ENCODE measurements around the gene AOPEP. TPM values are rescaled to one million over a fixed set of nuclear protein-coding genes. Genes with fewer than 3 reads are reported as not detected.
"Not testable (repeated sequence)": the region's sequence is repeated elsewhere in the genome, so short reads cannot be mapped to it uniquely, and the experiment has no call there.

Gene AOPEP
- total RNA-seq, 5 donors from 2014 or later (not counting 1 experiment from before 2014, with no cell fraction given) = 10.4 to 14.8 (median 11.3) TPM

- H3K4me1 ChIP-seq (ENCODE audit: control insufficient read depth in 1 of 2, extremely low read depth in 1 of 2, insufficient read depth in 2 of 2, low read length in 2 of 2) = peaks cover 0 to 3% of the 10 kb centered on the region in 2 experiments
- no peak for DNase-seq
- no peak for ATAC-seq (replicated peaks in 1 of 4)
- Mint-ChIP-seq H3K4me1 (peaks cover 9 to 27% (median 24%) of the 10 kb centered on the region in 3 donors), H3K27ac (no peak overlapping the region), H3K36me3 (peaks cover 25% of the 10 kb centered on the region), H3K9me3 (peaks cover 4 to 17% (median 16%) of the 10 kb centered on the region in 3 donors), H3K4me3 (no peak overlapping the region), H3K27me3 (no peaks in the 10 kb centered on the region)
- POLR2A ChIA-PET = interaction anchor here (0.6 kb wide), 2 partner anchors 9 to 23 kb away, joined by 3 read pairs; no protein-coding TSS in a partner anchor
- no peaks in the 10 kb centered on the region for H3K36me3 ChIP-seq (ENCODE audit: control insufficient read depth in 2 of 2, extremely low read depth in 1 of 2, insufficient read depth in 1 of 2, low read length in 1 of 2)
- 94% methylated on average over 4 of the region's 4 CpGs for WGBS (ENCODE audit: insufficient coverage)
- CTCF ChIA-PET = no interaction called here
- no peaks in the 10 kb centered on the region for H3K27me3 ChIP-seq (replicated peaks in 1 of 2; ENCODE audit: control insufficient read depth in 2 of 2, extremely low read depth in 1 of 2, insufficient read depth in 2 of 2, low read length in 1 of 2)
- H3K4me3 ChIP-seq (ENCODE audit: control insufficient read depth in 1 of 2, extremely low read depth in 1 of 2, low read length in 1 of 2) = no peak overlapping the region
- no peak overlapping the region for H3K27ac ChIP-seq (ENCODE audit: low read length)
- no peaks in the 10 kb centered on the region for H3K9me3 ChIP-seq
Observed at GRCh38 chr9:94843134-94843533, 116.6 kb downstream of the AOPEP start.

GRCh38 chr9:94846739-94847138 is 120.2 kb downstream of the AOPEP start:
- Mint-ChIP-seq H3K27ac (no peak overlapping the region), H3K9me3 (no peaks in the 10 kb centered on the region), H3K4me1 (peaks cover 9 to 24% (median 18%) of the 10 kb centered on the region in 3 donors), H3K27me3 (no peaks in the 10 kb centered on the region), H3K4me3 (no peak overlapping the region), H3K36me3 (peaks cover 21% of the 10 kb centered on the region)
- CTCF ChIA-PET = interaction anchor here in 1 of 2 donors (0.7 kb wide), 1 partner anchor 23 kb away, joined by 5 read pairs; no protein-coding TSS in a partner anchor
- H3K4me1 ChIP-seq (ENCODE audit: control insufficient read depth in 1 of 2, extremely low read depth in 1 of 2, insufficient read depth in 2 of 2, low read length in 2 of 2) = no peaks in the 10 kb centered on the region
- 97% methylated on average over 3 of the region's 3 CpGs for WGBS (ENCODE audit: insufficient coverage)
- POLR2A ChIA-PET = interaction anchor here in 1 of 2 donors (0.6 kb wide), 1 partner anchor 1385 kb away, joined by 4 read pairs; no protein-coding TSS in a partner anchor
- no peak overlapping the region for H3K27ac ChIP-seq (ENCODE audit: low read length)
- H3K36me3 ChIP-seq (ENCODE audit: control insufficient read depth in 2 of 2, extremely low read depth in 1 of 2, insufficient read depth in 1 of 2, low read length in 1 of 2) = no peaks in the 10 kb centered on the region
- ATAC-seq (replicated peaks in 1 of 4) (no peak), DNase-seq (no peak)
- no peak overlapping the region for H3K4me3 ChIP-seq (ENCODE audit: control insufficient read depth in 1 of 2, extremely low read depth in 1 of 2, low read length in 1 of 2)
- no peaks in the 10 kb centered on the region for H3K27me3 ChIP-seq (replicated peaks in 1 of 2; ENCODE audit: control insufficient read depth in 2 of 2, extremely low read depth in 1 of 2, insufficient read depth in 2 of 2, low read length in 1 of 2)
- no peaks in the 10 kb centered on the region for H3K9me3 ChIP-seq

- WGBS (ENCODE audit: insufficient coverage) = 100% methylated on average over 1 of the region's 3 CpGs
- no peaks in the 10 kb centered on the region for H3K36me3 ChIP-seq (ENCODE audit: control insufficient read depth in 2 of 2, extremely low read depth in 1 of 2, insufficient read depth in 1 of 2, low read length in 1 of 2)
- no peak overlapping the region for H3K4me3 Mint-ChIP-seq
- no peaks in the 10 kb centered on the region for H3K4me1 ChIP-seq (ENCODE audit: control insufficient read depth in 1 of 2, extremely low read depth in 1 of 2, insufficient read depth in 2 of 2, low read length in 2 of 2)
- H3K4me3 ChIP-seq (ENCODE audit: control insufficient read depth in 1 of 2, extremely low read depth in 1 of 2, low read length in 1 of 2) = no peak overlapping the region
- H3K27ac Mint-ChIP-seq = no peak overlapping the region
- no peak overlapping the region for H3K27ac ChIP-seq (ENCODE audit: low read length)
- no peaks in the 10 kb centered on the region for H3K27me3 Mint-ChIP-seq
- ChIA-PET CTCF (interaction anchor here in 1 of 2 donors (0.7 kb wide), 1 partner anchor 24 kb away, joined by 5 read pairs; no protein-coding TSS in a partner anchor), POLR2A (no interaction called here)
- DNase-seq = no peak
- no peaks in the 10 kb centered on the region for H3K9me3 Mint-ChIP-seq
- no peaks in the 10 kb centered on the region for H3K9me3 ChIP-seq
- no peaks in the 10 kb centered on the region for H3K27me3 ChIP-seq (replicated peaks in 1 of 2; ENCODE audit: control insufficient read depth in 2 of 2, extremely low read depth in 1 of 2, insufficient read depth in 2 of 2, low read length in 1 of 2)
- no peak for ATAC-seq (replicated peaks in 1 of 4)
- peaks cover 6 to 24% (median 14%) of the 10 kb centered on the region in 3 donors for H3K4me1 Mint-ChIP-seq
- peaks cover 21% of the 10 kb centered on the region for H3K36me3 Mint-ChIP-seq
Observed at GRCh38 chr9:94847486-94847885, 121.0 kb downstream of the AOPEP start.

- CTCF ChIA-PET; H3K27ac ChIP-seq (ENCODE audit: low read length); H3K4me1 ChIP-seq (ENCODE audit: control insufficient read depth in 1 of 2, extremely low read depth in 1 of 2, insufficient read depth in 2 of 2, low read length in 2 of 2); DNase-seq; H3K27ac Mint-ChIP-seq; H3K27me3 ChIP-seq (replicated peaks in 1 of 2; ENCODE audit: control insufficient read depth in 2 of 2, extremely low read depth in 1 of 2, insufficient read depth in 2 of 2, low read length in 1 of 2); ATAC-seq (replicated peaks in 1 of 4); H3K36me3 ChIP-seq (ENCODE audit: control insufficient read depth in 2 of 2, extremely low read depth in 1 of 2, insufficient read depth in 1 of 2, low read length in 1 of 2); H3K4me3 Mint-ChIP-seq; POLR2A ChIA-PET; H3K9me3 ChIP-seq; H3K4me3 ChIP-seq (ENCODE audit: control insufficient read depth in 1 of 2, extremely low read depth in 1 of 2, low read length in 1 of 2); H3K27me3 Mint-ChIP-seq; H3K9me3 Mint-ChIP-seq: not testable (repeated sequence)
- WGBS (ENCODE audit: insufficient coverage) = 97% methylated on average over 6 of the region's 10 CpGs
- Mint-ChIP-seq H3K36me3 (peaks cover 21% of the 10 kb centered on the region), H3K4me1 (peaks cover 0 to 14% (median 5%) of the 10 kb centered on the region in 3 donors)
Observed at GRCh38 chr9:94848791-94849190, 122.3 kb downstream of the AOPEP start.

GRCh38 chr9:94850540-94851434 is 124.3 kb downstream of the AOPEP start:
- Mint-ChIP-seq H3K36me3 (peaks cover 21% of the 10 kb centered on the region), H3K27ac (no peak overlapping the region), H3K4me3 (no peak overlapping the region), H3K27me3 (no peaks in the 10 kb centered on the region), H3K4me1 (peaks cover 0 to 14% (median 5%) of the 10 kb centered on the region in 3 donors), H3K9me3 (no peaks in the 10 kb centered on the region)
- no peaks in the 10 kb centered on the region for H3K27me3 ChIP-seq (replicated peaks in 1 of 2; ENCODE audit: control insufficient read depth in 2 of 2, extremely low read depth in 1 of 2, insufficient read depth in 2 of 2, low read length in 1 of 2)
- ATAC-seq (replicated peaks in 1 of 4) = no peak
- no peak overlapping the region for H3K4me3 ChIP-seq (ENCODE audit: control insufficient read depth in 1 of 2, extremely low read depth in 1 of 2, low read length in 1 of 2)
- no peaks in the 10 kb centered on the region for H3K36me3 ChIP-seq (ENCODE audit: control insufficient read depth in 2 of 2, extremely low read depth in 1 of 2, insufficient read depth in 1 of 2, low read length in 1 of 2)
- no peaks in the 10 kb centered on the region for H3K4me1 ChIP-seq (ENCODE audit: control insufficient read depth in 1 of 2, extremely low read depth in 1 of 2, insufficient read depth in 2 of 2, low read length in 2 of 2)
- ChIA-PET CTCF (no interaction called here), POLR2A (no interaction called here)
- WGBS (ENCODE audit: insufficient coverage) = 85% methylated on average over 8 of the region's 14 CpGs
- H3K9me3 ChIP-seq = no peaks in the 10 kb centered on the region
- H3K27ac ChIP-seq (ENCODE audit: low read length) = no peak overlapping the region
- no peak for DNase-seq

- no peaks in the 10 kb centered on the region for H3K27me3 Mint-ChIP-seq
- Histone ChIP-seq H3K4me1 (ENCODE audit: control insufficient read depth in 1 of 2, extremely low read depth in 1 of 2, insufficient read depth in 2 of 2, low read length in 2 of 2) (no peaks in the 10 kb centered on the region), H3K36me3 (ENCODE audit: control insufficient read depth in 2 of 2, extremely low read depth in 1 of 2, insufficient read depth in 1 of 2, low read length in 1 of 2) (no peaks in the 10 kb centered on the region), H3K27me3 (replicated peaks in 1 of 2; ENCODE audit: control insufficient read depth in 2 of 2, extremely low read depth in 1 of 2, insufficient read depth in 2 of 2, low read length in 1 of 2) (no peaks in the 10 kb centered on the region), H3K4me3 (ENCODE audit: control insufficient read depth in 1 of 2, extremely low read depth in 1 of 2, low read length in 1 of 2) (no peak overlapping the region), H3K27ac (ENCODE audit: low read length) (no peak overlapping the region), H3K9me3 (no peaks in the 10 kb centered on the region)
- no peaks in the 10 kb centered on the region for H3K9me3 Mint-ChIP-seq
- ATAC-seq (replicated peaks in 1 of 4) (no peak), DNase-seq (no peak)
- H3K4me3 Mint-ChIP-seq = no peak overlapping the region
- H3K4me1 Mint-ChIP-seq = peaks cover 0 to 11% (median 5%) of the 10 kb centered on the region in 3 donors
- H3K27ac Mint-ChIP-seq = no peak overlapping the region
- H3K36me3 Mint-ChIP-seq = peaks cover 18% of the 10 kb centered on the region
- whole genome bisulfite sequencing (ENCODE audit: insufficient coverage) = 86% methylated on average over 3 of the region's 4 CpGs
- CTCF ChIA-PET = no interaction called here
- POLR2A ChIA-PET = no interaction called here
Observed at GRCh38 chr9:94851467-94851866, 125.0 kb downstream of the AOPEP start.

Data from T-cell (primary cell).